Left lung (tissue), 14 donors: ENCODE measurements around the gene TMEM72. TPM values are rescaled to one million over a fixed set of nuclear protein-coding genes. Genes with fewer than 3 reads are reported as not detected.

ENCODE experiments used
- ATAC-seq: fragments of 200-7000 bp; cut with Tn5 transposase; one replicate; pipeline ENCODE4 v1.9.1; 2020; ENCODE audit warnings: moderate library complexity
- DNase-seq, 4 donors: peaks; one replicate each; pipeline ENCODE4 v3.0.0-alpha.2; 2013 to 2020
- H3K27ac ChIP-seq, 2 donors: fragments of 200-600 bp; sonication (generic) in 1 of 2; one replicate each; pipeline versions ENCODE4 v1.5.0 to v1.8.0; 2020 to 2021
- H3K27me3 ChIP-seq, 2 donors: fragments of 200-600 bp; sonication (generic) in 1 of 2; one replicate each; pipeline versions ENCODE4 v1.5.0 to v1.8.0; 2020 to 2021
- H3K36me3 ChIP-seq, 2 donors: fragments of 200-600 bp; sonication (generic) in 1 of 2; one replicate each; pipeline versions ENCODE4 v1.5.0 to v1.8.0; 2020 to 2021
- H3K4me1 ChIP-seq, 2 donors: fragments of 200-600 bp; one replicate each; pipeline ENCODE4 v1.8.0; 2021
- H3K4me3 ChIP-seq, 2 donors: fragments of 200-600 bp; sonication (generic) in 1 of 2; one replicate each; pipeline versions ENCODE4 v1.5.0 to v1.8.0; 2020 to 2021; ENCODE audit warnings: mild to moderate bottlenecking in 1 of 2
- H3K9me3 ChIP-seq, 2 donors: fragments of 200-600 bp; sonication (generic) in 1 of 2; one replicate each; pipeline versions ENCODE4 v1.5.0 to v1.8.0; 2020 to 2021
- CTCF ChIP-seq, 2 donors: fragments of 200-600 bp; sonication (generic) in 1 of 2; IDR thresholded peaks; one replicate each; pipeline versions ENCODE4 v1.5.0 to v1.8.0; 2021; ENCODE audit warnings: antibody characterized with exemption in 2 of 2
- intact Hi-C, 2 donors: fragments of 100-400 bp; cut with DNase I; formaldehyde crosslinking; loops; one replicate each; pipeline versions ENCODE4 v1.11.2 to v1.14.2; 2022
- long read RNA-seq, 12 donors: library from polyadenylated mRNA in 2 of 12; unstranded in 2 of 12; transcript quantifications; one replicate each; pipeline ENCODE4 v2.0.0 and lab custom pipeline, GENCODE V29; 2019 to 2026
- polyA plus RNA-seq, 6 donors: library from polyadenylated mRNA; unstranded; fragments of 120-200 nt; gene quantifications; one replicate each; pipeline ENCODE4 v1.2.1, GENCODE V29; 2013; ENCODE audit not compliant: insufficient read length in 6 of 6
- total RNA-seq, 2 donors: library from RNA; stranded (reverse); fragmentation: NEBNext Ultra II Directional; extraction: Animal tissue kit (Norgen Biotek cat#: 25700); gene quantifications; one replicate each; pipeline ENCODE4 v1.2.1, GENCODE V29; 2021
- donor health status: DM: no; HTN: yes; CAD: no.
- donor health status: DM: no; HTN: no; CAD: no.

Gene TMEM72
- total RNA-seq, result under 1 TPM in 1 of 2 donors, not detected in 1; 0.23 TPM
- 1 to 10 TPM; 1.5 to 2.2 (median 1.8) TPM for polyA plus RNA-seq
- long read RNA-seq, donor 1, partial matches to known transcripts, result 0 of 1 reads
- long read RNA-seq, donor 1, other reads (novel, unspliced or antisense), result 0 of 1 reads
- long read RNA-seq, donor 2, result 0 reads
- long read RNA-seq, donor 3, result 0 reads
- long read RNA-seq, donor 4, result 0 reads
- long read RNA-seq, donor 5, result 0 reads
- long read RNA-seq, donor 6, partial matches to known transcripts, result 0 of 1 reads
- long read RNA-seq, donor 6, other reads (novel, unspliced or antisense), result 0 of 1 reads
- long read RNA-seq, donor 7, result 0 reads
- long read RNA-seq, donor 8, result 0 reads
- long read RNA-seq, donor 9, result 0 reads
- long read RNA-seq, donor 10, result 0 reads
- long read RNA-seq, donor 11, result 0 reads
- long read RNA-seq, donor 12, result 0 reads

GRCh38 chr10:44911081-44911540 is at the start of gene TMEM72:
Gene TMEM72 (plus strand): TSS chr10:44911337. CDS start chr10:44911513, 176 bp downstream.
- Histone ChIP-seq H3K36me3 (no peaks in the 10 kb centered on the region), H3K27me3 (no peaks in the 10 kb centered on the region), H3K4me3 (no peak within 1 kb of the TSS), H3K4me1 (peaks cover 3 to 39% of the 10 kb centered on the region in 2 donors), H3K9me3 (no peaks in the 10 kb centered on the region), H3K27ac (no peak within 1 kb of the TSS)
- DNase-seq, result peak; percentile 32 to 85 (median 76)
- intact Hi-C loops, result no loop called here
- no peak for TF ChIP-seq CTCF (IDR thresholded peaks at IDR 0.05)
- peak; percentile 96 for ATAC-seq

DNA sequence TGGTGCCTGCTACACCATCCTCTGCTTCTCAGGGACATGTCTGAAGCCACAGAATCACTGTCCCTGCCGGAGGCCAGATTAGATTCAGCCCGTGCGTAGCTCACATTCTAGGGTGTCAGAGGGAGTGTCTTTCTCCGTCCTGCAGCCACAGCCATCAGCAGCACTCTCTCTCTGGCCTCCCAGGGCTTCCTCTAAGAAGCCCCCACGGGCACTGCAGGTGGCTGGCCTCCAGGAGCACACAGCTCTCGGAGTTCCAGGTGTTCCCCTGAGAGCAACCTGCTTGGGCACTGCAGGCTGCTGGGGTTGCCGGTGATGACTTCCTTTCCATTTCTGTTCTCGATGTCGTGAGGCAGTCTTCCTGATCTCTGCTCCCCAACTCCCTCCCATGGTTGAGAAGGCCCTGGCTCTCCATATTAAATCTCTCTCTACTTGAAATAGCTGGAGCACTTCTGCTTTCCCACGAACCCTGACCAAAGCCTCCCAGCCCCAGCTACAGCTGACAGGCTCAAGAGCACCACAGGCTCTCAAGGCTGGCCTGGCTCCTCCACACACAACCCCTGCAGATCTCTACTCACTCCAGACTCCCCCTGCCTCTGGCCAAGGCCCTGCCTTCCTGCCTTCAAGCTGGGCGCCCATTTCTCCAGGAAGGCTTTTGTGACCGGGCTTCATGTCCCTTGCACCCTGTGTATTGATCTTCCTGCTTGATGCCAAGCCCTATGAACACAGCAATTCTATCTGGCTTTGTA is 49.0 kb upstream of the TMEM72 start:
- no peaks in the 10 kb centered on the region for H3K36me3 ChIP-seq
- no peak overlapping the region for H3K4me3 ChIP-seq
- ATAC-seq (no peak), DNase-seq (no peak)
- intact Hi-C loops, result loop anchor here in 1 of 2 donors (10.0 kb wide), 1 partner anchor 1187 kb away; no protein-coding TSS in a partner anchor
- no peak overlapping the region for H3K27ac ChIP-seq
- H3K4me1 ChIP-seq, result peaks cover 10 to 22% of the 10 kb centered on the region in 2 donors
- H3K9me3 ChIP-seq, result no peaks in the 10 kb centered on the region
- H3K27me3 ChIP-seq, result peaks cover 10 to 41% of the 10 kb centered on the region in 2 donors
- TF ChIP-seq CTCF (IDR thresholded peaks at IDR 0.05), result no peak

GRCh38 chr10:44862924-44863323 is 48.2 kb upstream of the TMEM72 start:
- intact Hi-C loops, result loop anchor here in 1 of 2 donors (10.0 kb wide), 1 partner anchor 1188 kb away; no protein-coding TSS in a partner anchor
- Histone ChIP-seq H3K27ac (no peak overlapping the region), H3K9me3 (no peaks in the 10 kb centered on the region), H3K4me3 (no peak overlapping the region), H3K4me1 (peaks cover 10 to 22% of the 10 kb centered on the region in 2 donors), H3K27me3 (peaks cover 10 to 41% of the 10 kb centered on the region in 2 donors), H3K36me3 (no peaks in the 10 kb centered on the region)
- DNase-seq (no peak), ATAC-seq (no peak)
- TF ChIP-seq CTCF (IDR thresholded peaks at IDR 0.05), result no peak

GRCh38 chr10:44863344-44864047 is 47.6 kb upstream of the TMEM72 start:
- no peak for DNase-seq
- no peak for TF ChIP-seq CTCF (IDR thresholded peaks at IDR 0.05)
- Histone ChIP-seq H3K4me1 (peaks cover 10 to 22% of the 10 kb centered on the region in 2 donors), H3K36me3 (no peaks in the 10 kb centered on the region), H3K27me3 (peaks cover 10 to 41% of the 10 kb centered on the region in 2 donors), H3K27ac (no peak overlapping the region), H3K9me3 (no peaks in the 10 kb centered on the region), H3K4me3 (no peak overlapping the region)
- ATAC-seq, result no peak
- intact Hi-C loops, result loop anchor here in 1 of 2 donors (10.0 kb wide), 1 partner anchor 1189 kb away; no protein-coding TSS in a partner anchor
